GM12872 (cell line): Measurements from ENCODE around the gene GNAO1.

ENCODE experiments used
- CTCF ChIP-seq: IDR thresholded peaks from 3 replicates; pipeline ENCODE4 v1.5.1; 2011; ENCODE audit warnings: low read depth, mild to moderate bottlenecking, low read length, moderate library complexity; ENCODE audit not compliant: insufficient read depth

GNAO1 gene

GRCh38 chr16:56400458-56400857, 209.2 kb downstream of the GNAO1 start:
- no peak for TF ChIP-seq CTCF

DNA sequence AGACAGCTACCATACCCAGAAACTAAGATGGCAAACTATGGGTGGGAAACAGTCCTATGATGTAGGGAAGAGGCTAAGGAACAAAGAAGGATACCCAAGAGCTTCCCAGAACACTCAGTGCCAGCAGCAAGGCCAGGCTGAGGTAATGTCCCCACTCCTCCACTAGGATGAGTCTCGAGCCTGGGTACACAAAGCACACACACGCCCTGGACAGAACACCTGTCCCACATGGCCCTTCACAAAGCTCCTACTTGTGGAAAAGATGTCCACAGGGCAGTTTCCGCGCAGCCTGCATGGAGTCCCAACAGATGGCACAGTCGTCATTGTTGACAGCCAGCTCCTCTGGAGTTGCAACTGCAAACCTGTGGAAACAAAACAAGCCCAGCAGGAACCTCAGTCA, 210.2 kb downstream of the GNAO1 start:
- peak; percentile 64 for TF ChIP-seq CTCF

DNA sequence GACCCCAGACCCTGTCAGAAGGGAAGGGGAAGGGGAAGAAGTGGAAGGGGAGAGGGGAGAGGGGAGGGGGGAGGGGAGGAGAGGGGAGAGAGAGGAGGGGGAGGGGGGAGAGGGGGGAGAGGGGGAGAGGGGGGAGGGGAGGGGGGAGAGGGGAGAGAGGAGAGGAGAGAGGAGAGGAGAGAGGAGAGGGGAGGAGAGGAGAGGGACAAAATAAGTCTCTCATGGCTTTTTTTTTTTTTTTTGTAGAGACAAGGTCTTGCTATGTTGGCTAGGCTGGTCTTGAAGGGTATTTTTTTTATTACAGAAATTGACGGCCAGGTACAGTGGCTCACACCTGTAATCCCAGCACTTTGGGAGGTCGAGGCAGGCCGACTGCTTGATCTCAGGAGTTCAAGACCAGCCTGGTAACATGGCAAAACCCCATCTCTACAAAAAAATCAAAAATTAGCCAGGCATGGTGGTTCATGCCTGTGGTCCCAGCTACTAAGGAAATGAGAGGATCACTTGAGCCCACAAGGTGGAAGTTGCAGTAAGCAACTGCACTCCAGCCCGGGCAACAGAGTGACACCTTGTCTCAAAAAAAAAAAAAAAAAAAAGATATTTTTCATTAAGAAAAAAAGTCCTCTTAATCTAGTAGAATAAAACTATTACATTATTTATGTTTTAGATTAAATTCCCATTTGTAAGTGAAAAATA, 214.8 kb downstream of the GNAO1 start:
- no peak for TF ChIP-seq CTCF
